Activated B cell treated with CpG ODN at 0.5 μM for 24 hours (primary cell): ENCODE results near the gene GCNT2. TPM values are rescaled to one million over a fixed set of nuclear protein-coding genes. Genes with fewer than 3 reads are reported as not detected.

Source experiments
- ATAC-seq: fragments of 200-7000 bp; cut with Tn5 transposase; one replicate; pipeline ENCODE4 v1.10.0; 2021; ENCODE audit warnings: low read depth, mild to moderate bottlenecking, moderate library complexity
- CTCF ChIA-PET: fragments of 350-600 bp; sonication (Branson Sonifier 250); formaldehyde crosslinking; loops from one replicate; lab custom pipeline; 2021; ENCODE audit warnings: antibody characterized with exemption; lab: Charles Lee
- POLR2A ChIA-PET: fragments of 350-600 bp; sonication (Branson Sonifier 250); formaldehyde crosslinking; loops from one replicate; lab custom pipeline; 2021; ENCODE audit warnings: antibody characterized with exemption; lab: Charles Lee
- DNase-seq: peaks from one replicate; pipeline ENCODE4 v3.0.0; 2022
- H3K27ac Mint-ChIP-seq: one replicate; pipeline ENCODE4 v1.8.0; 2020; ENCODE audit warnings: mixed read lengths
- H3K27me3 Mint-ChIP-seq: one replicate; pipeline ENCODE4 v1.8.0; 2021; ENCODE audit warnings: mixed read lengths
- H3K36me3 Mint-ChIP-seq: one replicate; pipeline ENCODE4 v1.8.0; 2021; ENCODE audit warnings: low read depth, mixed read lengths
- H3K4me1 Mint-ChIP-seq: one replicate; pipeline ENCODE4 v1.8.0; 2021; ENCODE audit warnings: mixed read lengths
- H3K4me3 Mint-ChIP-seq: one replicate; pipeline ENCODE4 v1.8.0; 2020; ENCODE audit warnings: mild to moderate bottlenecking, mixed read lengths
- H3K9me3 Mint-ChIP-seq: one replicate; pipeline ENCODE4 v1.8.0; 2020; ENCODE audit warnings: mixed read lengths
- intact Hi-C: fragments of 100-400 bp; cut with micrococcal nuclease; formaldehyde crosslinking; loops from one replicate; pipeline ENCODE4 v1.15.1; 2024
- total RNA-seq: library from RNA; stranded (reverse); gene quantifications from 2 replicates; pipeline ENCODE4 v1.2.3, GENCODE V29; 2022
- TF ChIP-seq, protein P1 (sequence below): fragments of 200-600 bp; IDR thresholded peaks from one replicate; pipeline ENCODE4 v1.8.0; 2022; ENCODE audit warnings: antibody characterized with exemption, mild to moderate bottlenecking

The GCNT2 gene
- total RNA-seq, 1 donor from 2014 or later: 25.9 TPM

- CTCF ChIA-PET: no interaction called here
- Mint-ChIP-seq H3K27me3 (no peaks in the 10 kb centered on the region), H3K27ac (no peak overlapping the region), H3K9me3 (no peaks in the 10 kb centered on the region), H3K4me1 (peaks cover 53% of the 10 kb centered on the region), H3K36me3 (peaks cover 51% of the 10 kb centered on the region), H3K4me3 (no peak overlapping the region)
- POLR2A ChIA-PET: interaction anchor here (0.6 kb wide), 1 partner anchor 137 kb away, joined by 6 read pairs; no protein-coding TSS in a partner anchor
- intact Hi-C loops: loop anchor here (2.0 to 5.0 kb wide), 2 partner anchors 16 to 44 kb away; no protein-coding TSS in a partner anchor
- no peak for ATAC-seq
- DNase-seq: no peak
- TF ChIP-seq, protein P1, sequence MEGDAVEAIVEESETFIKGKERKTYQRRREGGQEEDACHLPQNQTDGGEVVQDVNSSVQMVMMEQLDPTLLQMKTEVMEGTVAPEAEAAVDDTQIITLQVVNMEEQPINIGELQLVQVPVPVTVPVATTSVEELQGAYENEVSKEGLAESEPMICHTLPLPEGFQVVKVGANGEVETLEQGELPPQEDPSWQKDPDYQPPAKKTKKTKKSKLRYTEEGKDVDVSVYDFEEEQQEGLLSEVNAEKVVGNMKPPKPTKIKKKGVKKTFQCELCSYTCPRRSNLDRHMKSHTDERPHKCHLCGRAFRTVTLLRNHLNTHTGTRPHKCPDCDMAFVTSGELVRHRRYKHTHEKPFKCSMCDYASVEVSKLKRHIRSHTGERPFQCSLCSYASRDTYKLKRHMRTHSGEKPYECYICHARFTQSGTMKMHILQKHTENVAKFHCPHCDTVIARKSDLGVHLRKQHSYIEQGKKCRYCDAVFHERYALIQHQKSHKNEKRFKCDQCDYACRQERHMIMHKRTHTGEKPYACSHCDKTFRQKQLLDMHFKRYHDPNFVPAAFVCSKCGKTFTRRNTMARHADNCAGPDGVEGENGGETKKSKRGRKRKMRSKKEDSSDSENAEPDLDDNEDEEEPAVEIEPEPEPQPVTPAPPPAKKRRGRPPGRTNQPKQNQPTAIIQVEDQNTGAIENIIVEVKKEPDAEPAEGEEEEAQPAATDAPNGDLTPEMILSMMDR: no peak
These were observed 35.4 kb downstream of the GCNT2 start for GRCh38 chr6:10556589-10556988.

DNA sequence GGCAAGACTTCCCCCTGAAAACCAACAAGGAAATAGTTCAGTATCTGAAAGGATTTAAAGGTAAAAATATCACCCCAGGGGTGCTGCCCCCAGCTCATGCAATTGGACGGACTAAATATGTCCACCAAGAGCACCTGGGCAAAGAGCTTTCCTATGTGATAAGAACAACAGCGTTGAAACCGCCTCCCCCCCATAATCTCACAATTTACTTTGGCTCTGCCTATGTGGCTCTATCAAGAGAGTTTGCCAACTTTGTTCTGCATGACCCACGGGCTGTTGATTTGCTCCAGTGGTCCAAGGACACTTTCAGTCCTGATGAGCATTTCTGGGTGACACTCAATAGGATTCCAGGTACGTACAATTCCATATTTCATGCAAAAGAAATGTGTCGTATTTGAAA lies 35.8 kb downstream of the GCNT2 start:
- H3K9me3 Mint-ChIP-seq: no peaks in the 10 kb centered on the region
- TF ChIP-seq, protein P1: no peak
- H3K27me3 Mint-ChIP-seq: no peaks in the 10 kb centered on the region
- ChIA-PET CTCF (no interaction called here), POLR2A (no interaction called here)
- H3K4me1 Mint-ChIP-seq: peaks cover 57% of the 10 kb centered on the region
- ATAC-seq (no peak), DNase-seq (no peak)
- intact Hi-C loops: loop anchor here (2.0 to 5.0 kb wide), 2 partner anchors 16 to 45 kb away; no protein-coding TSS in a partner anchor
- H3K27ac Mint-ChIP-seq: no peak overlapping the region
- peaks cover 53% of the 10 kb centered on the region for H3K36me3 Mint-ChIP-seq
- H3K4me3 Mint-ChIP-seq: no peak overlapping the region

DNA sequence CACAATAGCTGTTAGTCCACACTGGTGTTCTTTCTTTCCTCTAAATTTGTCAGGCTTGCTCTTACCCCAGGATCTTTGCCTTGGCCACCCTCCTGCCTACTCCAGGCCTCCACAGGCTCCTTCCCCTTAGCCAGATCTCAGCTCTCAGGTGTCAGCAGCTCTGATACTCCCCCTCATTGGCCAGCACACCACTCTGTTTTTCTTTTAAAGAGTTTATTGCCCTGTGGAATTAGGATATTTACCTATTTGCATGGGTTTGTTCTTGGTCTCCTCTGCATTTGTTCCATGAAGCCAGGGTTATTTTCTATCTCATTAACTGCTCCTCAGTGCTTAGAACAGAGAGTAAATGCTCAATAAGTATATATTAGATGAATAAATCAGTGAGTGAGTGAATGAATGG lies 36.8 kb downstream of the GCNT2 start:
- intact Hi-C loops: loop anchor here (2.0 to 5.0 kb wide), 2 partner anchors 17 to 46 kb away; no protein-coding TSS in a partner anchor
- H3K4me1 Mint-ChIP-seq: peaks cover 55% of the 10 kb centered on the region
- ChIA-PET POLR2A (no interaction called here), CTCF (no interaction called here)
- no peak overlapping the region for H3K4me3 Mint-ChIP-seq
- no peaks in the 10 kb centered on the region for H3K27me3 Mint-ChIP-seq
- H3K27ac Mint-ChIP-seq: no peak overlapping the region
- no peak for DNase-seq
- no peaks in the 10 kb centered on the region for H3K9me3 Mint-ChIP-seq
- no peak for ATAC-seq
- TF ChIP-seq, protein P1: no peak
- H3K36me3 Mint-ChIP-seq: peaks cover 53% of the 10 kb centered on the region

GRCh38 chr6:10558565-10558964 lies 37.4 kb downstream of the GCNT2 start:
- peaks cover 53% of the 10 kb centered on the region for H3K4me1 Mint-ChIP-seq
- no peak overlapping the region for H3K27ac Mint-ChIP-seq
- CTCF ChIA-PET: no interaction called here
- TF ChIP-seq, protein P1: no peak
- ATAC-seq: no peak
- H3K36me3 Mint-ChIP-seq: peaks cover 49% of the 10 kb centered on the region
- H3K4me3 Mint-ChIP-seq: no peak overlapping the region
- POLR2A ChIA-PET: no interaction called here
- intact Hi-C loops: loop anchor here (5.0 kb wide), 1 partner anchor 46 kb away; no protein-coding TSS in a partner anchor
- DNase-seq: no peak
- no peaks in the 10 kb centered on the region for H3K9me3 Mint-ChIP-seq
- H3K27me3 Mint-ChIP-seq: no peaks in the 10 kb centered on the region

GRCh38 chr6:10559522-10560152 lies 38.5 kb downstream of the GCNT2 start:
- ATAC-seq (no peak), DNase-seq (no peak)
- ChIA-PET CTCF (interaction anchor here (0.7 kb wide), 1 partner anchor 241 kb away, joined by 3 read pairs; no protein-coding TSS in a partner anchor), POLR2A (no interaction called here)
- TF ChIP-seq, protein P1: no peak
- intact Hi-C loops: loop anchor here (5.0 kb wide), 1 partner anchor 47 kb away; no protein-coding TSS in a partner anchor
- no peak overlapping the region for H3K27ac Mint-ChIP-seq
- peaks cover 49% of the 10 kb centered on the region for H3K36me3 Mint-ChIP-seq
- H3K27me3 Mint-ChIP-seq: no peaks in the 10 kb centered on the region
- peaks cover 51% of the 10 kb centered on the region for H3K4me1 Mint-ChIP-seq
- no peak overlapping the region for H3K4me3 Mint-ChIP-seq
- H3K9me3 Mint-ChIP-seq: no peaks in the 10 kb centered on the region
